GM15510 (cell line): ENCODE data around the gene PGD.

ENCODE experiments used
- POLR2A ChIP-seq: IDR thresholded peaks from 3 replicates; pipeline ENCODE4 v1.6.1; 2011; ENCODE audit warnings: borderline replicate concordance; ENCODE audit not compliant: insufficient read length; ENCODE audit errors: extremely low read depth

Gene PGD

DNA sequence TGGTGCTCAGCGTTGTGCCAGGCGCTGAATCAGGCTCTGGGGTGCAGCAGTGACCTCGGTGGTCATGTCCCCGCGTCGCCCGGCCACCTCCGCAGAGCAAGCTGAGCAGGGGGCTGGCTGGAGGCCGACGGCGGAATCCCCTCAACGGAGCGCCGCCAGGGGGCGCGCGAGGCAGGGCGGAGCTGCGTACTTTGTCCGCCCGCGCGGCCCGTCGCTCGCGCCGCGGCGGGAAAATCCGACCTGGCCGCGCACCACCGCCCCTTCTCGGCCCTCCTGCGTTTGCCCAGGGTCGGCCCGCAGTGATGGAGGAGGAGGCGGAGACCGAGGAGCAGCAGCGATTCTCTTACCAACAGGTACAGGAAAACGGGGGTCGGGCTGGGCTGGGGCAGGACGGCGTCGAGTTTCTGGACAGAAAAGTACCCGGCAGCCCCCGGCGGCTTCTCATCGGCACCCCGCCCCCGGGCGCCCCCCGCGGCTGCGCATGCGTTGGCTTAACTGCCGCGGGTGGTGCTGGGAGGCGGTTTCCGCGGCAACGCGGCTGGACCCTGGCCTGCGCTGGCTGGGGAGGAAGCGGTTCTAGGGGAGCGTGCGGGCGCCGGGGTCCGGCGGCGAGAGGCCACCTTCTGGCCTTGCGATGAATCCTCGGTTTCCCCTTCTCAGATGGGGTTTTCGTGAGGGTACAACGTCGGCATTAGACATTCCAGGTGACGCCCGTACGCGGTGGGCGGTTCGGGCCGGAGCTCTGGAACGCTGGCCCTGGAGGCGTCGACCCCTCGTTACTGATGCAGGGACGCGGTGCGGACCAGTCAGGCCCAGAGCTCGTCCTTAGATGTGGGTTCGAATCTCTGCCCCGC, 31.6 kb downstream of the PGD start, which contains the start of gene CENPS:
TSS of gene CENPS (plus strand) at position 218 of the 854 bp plus-strand sequence. CDS start at position 303, 85 bp downstream.
- peak; percentile 59 for TF ChIP-seq POLR2A

DNA sequence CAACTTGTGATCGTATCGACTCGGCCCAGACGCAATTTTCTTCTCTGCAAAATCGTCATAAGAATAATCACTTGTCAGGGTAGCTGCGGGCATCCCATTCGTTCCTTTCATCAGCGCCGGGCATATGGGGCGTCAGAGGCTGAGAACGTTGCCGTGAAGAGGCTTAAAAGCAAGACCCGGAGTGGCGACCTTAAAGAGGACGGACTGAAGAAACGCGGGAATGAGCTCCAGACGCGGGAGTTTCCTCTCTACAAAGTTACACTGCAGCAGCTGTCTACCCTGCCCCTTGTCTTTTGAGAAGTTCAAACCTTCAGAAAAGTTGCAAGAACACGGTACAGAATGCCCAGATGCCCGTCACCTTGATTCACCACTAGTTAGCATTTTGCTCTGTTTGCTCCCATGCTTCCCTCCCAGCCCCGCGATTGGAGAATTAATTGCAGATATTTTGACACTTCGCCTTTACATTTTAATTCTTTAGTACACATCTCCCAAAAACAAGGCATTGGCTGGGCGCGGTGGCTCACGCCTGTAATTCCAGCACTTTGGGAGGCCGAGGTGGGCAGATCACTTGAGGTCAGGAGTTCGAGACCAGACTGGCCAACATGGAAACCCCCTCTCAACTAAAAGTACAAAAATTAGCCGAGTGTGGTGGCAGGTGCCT, 32.3 kb downstream of the PGD start:
- no peak for TF ChIP-seq POLR2A

DNA sequence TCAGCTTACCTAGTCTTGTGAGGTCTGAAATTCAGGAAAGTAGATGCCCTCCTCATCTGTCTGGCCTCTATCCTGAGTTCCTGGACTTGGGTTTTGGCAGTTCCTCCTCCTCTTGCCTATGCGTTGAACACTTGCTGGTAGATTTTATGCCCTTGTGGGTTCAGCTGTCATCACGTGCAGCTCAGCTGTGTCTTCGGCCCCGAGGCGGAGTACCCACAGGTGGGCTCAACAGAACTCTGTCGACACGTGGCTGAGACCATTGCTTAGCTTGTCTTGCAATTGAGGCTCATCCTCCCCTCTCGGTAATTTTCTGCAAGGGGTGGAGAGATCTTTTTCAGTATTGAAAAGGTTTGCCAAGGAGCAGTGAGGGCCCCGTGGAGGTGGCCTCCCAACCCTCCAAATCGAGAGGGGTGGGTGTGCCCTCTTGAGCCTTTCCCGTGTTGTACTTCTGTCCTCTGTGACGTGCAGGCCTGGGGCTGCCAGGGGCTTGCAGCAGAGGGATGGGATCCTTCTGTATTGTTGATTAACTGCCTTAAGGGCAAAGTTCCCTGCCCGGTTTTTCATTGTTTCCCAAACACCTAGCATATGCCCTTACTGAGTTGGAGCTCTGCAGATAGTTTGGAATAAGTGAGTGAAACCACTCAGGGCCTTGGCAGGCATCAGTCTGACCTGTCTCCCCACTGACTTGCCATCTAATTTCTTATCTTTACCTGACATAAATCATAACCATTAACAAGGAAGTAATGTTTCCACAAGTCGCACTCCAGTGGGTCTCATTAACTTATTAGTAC, 34.2 kb downstream of the PGD start:
- no peak for TF ChIP-seq POLR2A

DNA sequence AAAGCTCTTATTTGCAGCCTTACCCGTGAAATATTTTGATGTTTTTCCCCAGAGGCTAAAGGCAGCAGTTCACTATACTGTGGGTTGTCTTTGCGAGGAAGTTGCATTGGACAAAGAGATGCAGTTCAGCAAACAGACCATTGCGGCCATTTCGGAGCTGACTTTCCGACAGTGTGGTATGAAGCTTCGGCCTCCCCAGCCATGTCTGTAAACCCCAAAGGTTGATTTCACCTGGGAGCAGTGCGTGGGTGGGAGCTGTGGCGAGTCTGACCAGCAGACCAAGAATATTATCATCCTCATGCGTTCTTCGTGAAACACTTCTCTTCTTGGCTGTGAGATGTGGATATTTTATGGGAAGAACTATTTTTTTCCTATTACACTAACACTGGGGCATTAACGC, 34.9 kb downstream of the PGD start:
- no peak for TF ChIP-seq POLR2A

DNA sequence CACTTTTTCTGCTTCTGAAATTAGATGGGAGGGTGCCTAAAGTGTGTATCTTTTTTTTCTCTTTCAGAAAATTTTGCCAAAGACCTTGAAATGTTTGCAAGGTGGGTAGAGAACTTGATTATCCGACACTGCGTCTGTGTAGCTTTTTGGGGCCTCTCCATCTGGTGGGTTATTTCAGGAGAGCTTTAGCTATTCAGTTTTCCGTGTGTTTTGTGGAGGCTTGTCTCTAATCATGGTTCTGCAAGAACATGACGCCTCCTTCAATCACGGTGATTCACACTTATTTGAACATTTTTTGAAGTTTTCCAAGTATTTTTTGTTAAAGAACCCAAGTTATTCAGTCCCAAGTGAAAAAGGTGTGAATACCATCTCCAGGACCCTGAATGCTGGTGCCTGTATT, 35.7 kb downstream of the PGD start:
- TF ChIP-seq POLR2A: no peak

DNA sequence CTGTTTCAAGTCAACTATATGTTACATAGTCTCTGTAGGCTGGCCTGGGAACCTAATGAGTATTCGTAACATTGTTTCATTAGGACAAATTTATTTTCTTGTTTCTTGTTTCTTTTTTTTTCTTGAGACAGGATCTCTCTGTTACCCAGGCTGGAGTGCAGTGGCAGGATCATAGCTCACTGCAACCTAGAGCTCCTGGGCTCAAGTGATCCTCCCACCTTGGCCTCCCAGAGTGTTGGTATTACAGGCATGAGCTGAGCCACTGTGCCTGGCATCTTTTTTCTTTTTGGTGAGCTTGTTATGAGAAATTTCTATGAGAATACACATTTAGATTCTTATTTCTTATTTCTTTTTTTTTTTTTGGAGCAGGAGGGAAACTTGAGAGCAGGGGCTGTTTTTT, 38.2 kb downstream of the PGD start:
- TF ChIP-seq POLR2A: no peak

DNA sequence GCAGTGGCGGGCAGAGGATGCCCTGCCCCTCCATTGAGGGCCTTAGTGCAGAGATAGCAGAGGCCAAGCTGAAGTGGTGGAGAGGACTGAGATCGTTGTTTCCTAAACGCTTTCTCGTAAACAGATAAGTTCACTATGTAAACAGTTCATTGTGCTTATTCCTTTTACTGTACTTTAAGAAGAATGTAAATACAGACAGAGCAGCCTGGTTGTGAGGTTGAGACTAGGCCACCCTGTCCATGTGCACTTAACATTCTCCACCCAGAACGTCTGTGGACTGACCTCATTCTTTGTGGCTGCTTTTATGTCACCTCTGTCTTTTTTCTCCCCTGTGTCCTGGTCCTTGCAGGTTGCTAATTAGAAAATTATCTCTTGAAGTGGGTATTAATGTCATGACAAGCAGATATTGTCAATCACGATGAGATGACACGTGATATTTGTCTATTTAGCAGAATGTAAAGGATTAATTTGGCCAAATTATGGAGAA, 39.9 kb downstream of the PGD start:
- TF ChIP-seq POLR2A: no peak

DNA sequence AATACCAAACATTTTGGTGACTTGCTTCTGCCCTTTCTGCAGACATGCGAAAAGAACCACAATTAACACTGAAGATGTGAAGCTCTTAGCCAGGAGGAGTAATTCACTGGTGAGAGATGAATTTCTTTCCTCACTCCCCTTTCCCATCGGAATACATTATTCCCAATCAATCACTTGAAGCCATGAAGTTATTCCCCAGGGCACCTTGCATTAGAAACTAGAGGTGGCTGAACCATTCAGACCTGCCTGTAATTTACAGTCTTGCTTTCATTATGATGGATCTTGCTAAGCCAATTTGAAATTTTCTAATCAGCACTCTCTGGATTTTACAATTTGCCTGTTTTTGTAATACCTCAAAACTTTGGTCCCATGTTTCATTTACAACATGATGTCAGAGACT, 41.4 kb downstream of the PGD start:
- TF ChIP-seq POLR2A: no peak

DNA sequence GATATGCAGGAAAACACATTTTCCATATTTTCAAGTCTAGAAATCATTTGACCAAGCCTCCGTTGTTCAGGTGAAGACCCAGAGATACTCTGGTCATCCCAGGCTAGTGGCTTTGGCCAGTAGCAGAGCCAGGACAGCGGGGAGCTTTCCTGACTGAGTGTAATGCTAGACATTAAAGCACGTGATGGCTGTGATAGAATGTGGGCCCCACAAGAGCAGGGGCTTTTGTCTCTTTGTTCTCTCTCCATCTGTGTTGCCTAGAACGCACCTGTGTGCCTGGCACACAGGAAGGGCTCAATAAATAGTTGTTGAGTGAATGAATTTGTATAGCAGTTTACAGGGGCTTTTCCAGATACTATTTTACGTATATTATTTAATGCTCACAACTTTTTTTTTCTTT, 41.9 kb downstream of the PGD start:
- no peak for TF ChIP-seq POLR2A

DNA sequence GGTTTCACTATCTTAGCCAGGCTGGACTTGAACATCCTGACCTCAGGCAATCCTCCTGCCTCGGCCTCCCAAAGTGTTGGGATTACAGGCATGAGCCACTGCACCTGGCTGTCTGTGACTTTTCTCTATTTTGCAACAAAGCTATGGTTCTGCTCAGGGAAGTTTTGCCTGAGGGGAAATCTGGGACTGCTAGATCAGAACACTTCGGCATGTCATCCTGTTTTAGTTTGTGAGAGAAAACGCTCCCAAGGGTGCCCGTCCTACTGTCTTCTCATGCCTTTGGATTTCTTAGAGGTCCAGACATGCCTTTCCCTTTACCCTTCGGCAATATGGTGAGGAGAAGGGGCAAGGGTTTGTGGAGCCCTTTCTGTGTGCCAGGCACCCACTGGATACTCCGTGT, 45.4 kb downstream of the PGD start:
- TF ChIP-seq POLR2A: no peak

DNA sequence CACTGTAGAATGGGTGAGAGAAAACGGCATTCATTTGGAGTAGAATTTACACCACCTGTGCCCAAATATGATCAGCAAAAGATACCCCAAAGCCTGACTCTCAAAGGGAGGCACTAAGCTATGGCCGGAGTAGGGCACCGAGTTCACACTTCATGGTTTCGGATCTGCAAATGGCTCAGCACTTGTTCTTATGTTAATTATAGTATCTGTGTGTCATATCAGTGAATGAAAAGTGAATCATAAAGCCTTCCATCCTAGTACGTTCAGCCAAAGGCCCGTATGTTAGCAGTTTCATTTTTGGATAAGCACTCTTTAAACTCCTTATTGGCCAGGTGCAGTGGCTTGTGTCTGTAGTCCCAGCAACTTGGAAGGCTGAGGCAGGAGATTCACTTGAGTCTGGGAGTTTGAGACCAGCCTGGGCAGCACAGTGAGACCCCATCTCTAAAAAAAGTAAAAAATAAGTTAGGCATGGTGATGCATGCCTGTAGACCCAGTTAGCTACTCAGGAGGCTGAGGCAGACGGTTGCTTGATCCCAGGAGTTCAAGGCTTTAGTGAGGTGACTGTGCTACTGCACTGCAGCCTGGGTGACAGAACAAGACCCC, 46.0 kb downstream of the PGD start:
- no peak for TF ChIP-seq POLR2A

DNA sequence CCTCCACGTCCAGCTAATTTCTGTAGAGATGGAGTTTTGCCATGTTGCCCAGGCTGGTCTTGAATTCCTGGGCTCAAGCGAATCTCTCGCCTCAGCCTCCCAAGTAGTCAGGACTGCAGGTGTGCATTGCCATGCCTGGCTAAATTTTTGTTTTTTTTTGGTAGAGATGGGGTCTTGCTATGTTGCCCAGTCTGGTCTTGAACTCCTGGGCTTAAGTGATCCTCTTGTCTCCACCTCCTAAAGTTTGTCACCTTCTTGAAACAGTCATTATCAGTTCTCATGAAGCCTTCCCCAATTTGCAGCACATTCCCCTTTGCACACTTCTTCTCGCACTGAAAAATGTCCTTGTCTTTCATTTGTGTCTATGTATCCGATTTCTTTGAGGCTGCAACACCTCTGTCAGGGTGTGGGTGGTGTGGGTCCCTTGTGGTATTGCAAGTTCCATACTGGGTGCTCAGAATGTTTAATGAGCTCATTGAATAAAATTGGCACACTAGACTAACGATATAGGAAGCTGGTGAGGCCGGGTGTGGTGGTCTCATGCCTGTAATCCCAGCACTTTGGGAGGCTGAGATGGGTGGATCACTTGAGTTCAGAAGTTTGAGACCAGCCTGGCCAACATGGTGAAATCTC, 48.0 kb downstream of the PGD start:
- no peak for TF ChIP-seq POLR2A

DNA sequence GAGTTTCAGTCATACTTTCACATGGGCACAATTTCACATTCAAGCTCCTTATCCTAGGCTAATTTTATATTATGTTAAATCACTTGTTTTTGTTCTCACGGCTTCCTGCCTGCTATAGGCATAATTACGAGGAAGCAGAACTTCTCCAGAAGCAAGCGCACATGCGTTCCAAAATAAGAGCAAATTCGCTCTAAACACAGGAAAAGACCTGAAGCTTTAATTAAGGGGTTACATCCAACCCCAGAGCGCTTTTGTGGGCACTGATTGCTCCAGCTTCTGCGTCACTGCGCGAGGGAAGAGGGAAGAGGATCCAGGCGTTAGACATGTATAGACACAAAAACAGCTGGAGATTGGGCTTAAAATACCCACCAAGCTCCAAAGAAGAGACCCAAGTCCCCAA, 50.9 kb downstream of the PGD start, which contains the start of gene CORT:
TSS of gene CORT (plus strand) at position 281 of the 400 bp plus-strand sequence. CDS start 193 bp downstream, outside the sequence.
- no peak for TF ChIP-seq POLR2A
